NB4 (cell line): ENCODE measurements around the gene CNTN4.

ENCODE experiments used
- CTCF ChIP-seq: IDR thresholded peaks from one replicate; pipeline ENCODE4 v1.5.1; 2012; ENCODE audit warnings: low read depth, low read length
- POLR2A ChIP-seq: IDR thresholded peaks from 2 replicates; pipeline ENCODE4 v1.6.1; 2011; ENCODE audit warnings: mild to moderate bottlenecking; ENCODE audit not compliant: insufficient read length; ENCODE audit errors: extremely low read depth
- TF ChIP-seq, protein P1 (sequence below): IDR thresholded peaks from 2 replicates; pipeline ENCODE4 v1.6.1; 2011; ENCODE audit warnings: low read depth, low read length

DNA sequence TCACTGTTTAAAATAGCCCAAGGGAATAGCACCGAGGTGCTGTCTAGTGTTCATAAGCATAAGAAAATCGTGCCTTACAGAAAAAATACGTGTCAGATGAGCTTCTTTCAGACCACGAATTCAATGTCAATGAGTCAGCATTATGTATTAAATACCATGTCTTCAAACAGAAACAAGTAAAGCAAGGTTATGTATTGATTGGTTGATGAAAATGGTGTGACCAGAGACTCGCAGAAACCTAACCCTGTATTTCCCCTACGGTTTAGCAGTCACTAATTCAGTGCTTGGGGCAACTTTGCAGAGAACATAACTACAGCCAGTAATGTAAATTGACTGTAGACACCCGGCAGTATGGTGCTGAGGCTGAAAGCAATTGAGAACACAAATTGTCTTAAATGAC, 703.8 kb downstream of the CNTN4 start:
- TF ChIP-seq CTCF, result no peak
- TF ChIP-seq, protein P1, sequence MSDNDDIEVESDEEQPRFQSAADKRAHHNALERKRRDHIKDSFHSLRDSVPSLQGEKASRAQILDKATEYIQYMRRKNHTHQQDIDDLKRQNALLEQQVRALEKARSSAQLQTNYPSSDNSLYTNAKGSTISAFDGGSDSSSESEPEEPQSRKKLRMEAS, result no peak
- no peak for TF ChIP-seq POLR2A
